Retinal pigment epithelial cell (primary cell): Measurements from ENCODE around the gene PHRF1.

ENCODE experiments used
- DNase-seq: peaks from one replicate; pipeline ENCODE4 v3.0.0-alpha.2; 2010; ENCODE audit warnings: low read depth
- H3K4me3 ChIP-seq: 2 replicates; pipeline ENCODE4 v1.5.1; 2011; ENCODE audit warnings: mild to moderate bottlenecking, low read length, control low read depth, moderate library complexity
- TF ChIP-seq, protein P1 (sequence below): conservative IDR thresholded peaks from 2 replicates; pipeline ENCODE4 v1.5.1; 2011; ENCODE audit warnings: low read depth, low read length, control low read depth, inconsistent platforms

The PHRF1 gene

DNA sequence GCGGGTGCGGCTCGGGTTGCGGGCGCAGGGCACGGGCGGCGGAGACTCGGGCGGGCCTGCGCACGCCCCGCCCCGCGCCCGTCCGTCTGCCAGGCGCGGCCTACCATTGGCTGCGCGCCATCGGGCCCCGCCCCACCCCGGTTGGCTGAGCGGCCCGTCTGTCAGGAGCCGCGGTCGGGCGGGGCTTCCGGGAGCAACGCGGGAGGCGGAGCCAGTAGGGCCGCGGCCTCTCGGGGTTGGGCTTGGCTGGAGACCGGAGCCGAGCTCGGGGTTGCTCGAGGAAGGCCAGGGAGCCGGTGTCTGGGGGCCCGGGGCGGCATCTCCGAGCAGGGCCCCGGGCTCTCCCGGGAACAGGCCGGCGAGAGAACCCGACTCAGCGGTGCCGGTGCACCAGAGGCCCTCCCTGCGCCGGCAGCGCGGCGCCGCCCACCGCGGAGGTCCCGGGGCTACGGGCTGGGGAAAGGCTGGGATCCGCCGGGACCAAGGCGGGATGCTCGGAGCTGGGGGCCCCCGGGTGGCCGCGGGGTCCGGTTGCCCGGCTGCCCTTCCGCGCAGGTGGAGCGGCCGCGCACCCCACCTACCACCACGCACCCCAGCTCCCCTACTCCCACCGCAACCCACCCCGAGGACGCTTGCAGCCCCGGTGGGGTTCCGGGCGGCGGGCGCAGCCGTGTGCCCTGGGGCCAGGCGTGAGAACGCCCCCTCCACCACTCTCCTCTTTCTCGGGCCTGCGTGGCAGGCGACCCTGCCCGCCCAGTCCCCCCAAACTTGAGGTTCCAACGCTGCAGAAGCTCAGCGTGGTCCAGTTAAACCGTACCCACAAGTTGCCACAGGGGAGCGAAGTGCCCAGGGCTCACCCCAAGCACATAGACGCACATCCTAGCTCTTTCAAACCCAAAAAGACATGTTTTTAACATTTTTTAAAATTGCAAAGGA is 40.5 kb upstream of the PHRF1 start, which contains the start of gene HRAS:
TSS of gene HRAS (minus strand) at position 58 of the 936 bp plus-strand sequence.
- H3K4me3 ChIP-seq, result peak within 1 kb of the TSS; percentile 73
- peak; percentile 66 for DNase-seq
- TF ChIP-seq, protein P1, sequence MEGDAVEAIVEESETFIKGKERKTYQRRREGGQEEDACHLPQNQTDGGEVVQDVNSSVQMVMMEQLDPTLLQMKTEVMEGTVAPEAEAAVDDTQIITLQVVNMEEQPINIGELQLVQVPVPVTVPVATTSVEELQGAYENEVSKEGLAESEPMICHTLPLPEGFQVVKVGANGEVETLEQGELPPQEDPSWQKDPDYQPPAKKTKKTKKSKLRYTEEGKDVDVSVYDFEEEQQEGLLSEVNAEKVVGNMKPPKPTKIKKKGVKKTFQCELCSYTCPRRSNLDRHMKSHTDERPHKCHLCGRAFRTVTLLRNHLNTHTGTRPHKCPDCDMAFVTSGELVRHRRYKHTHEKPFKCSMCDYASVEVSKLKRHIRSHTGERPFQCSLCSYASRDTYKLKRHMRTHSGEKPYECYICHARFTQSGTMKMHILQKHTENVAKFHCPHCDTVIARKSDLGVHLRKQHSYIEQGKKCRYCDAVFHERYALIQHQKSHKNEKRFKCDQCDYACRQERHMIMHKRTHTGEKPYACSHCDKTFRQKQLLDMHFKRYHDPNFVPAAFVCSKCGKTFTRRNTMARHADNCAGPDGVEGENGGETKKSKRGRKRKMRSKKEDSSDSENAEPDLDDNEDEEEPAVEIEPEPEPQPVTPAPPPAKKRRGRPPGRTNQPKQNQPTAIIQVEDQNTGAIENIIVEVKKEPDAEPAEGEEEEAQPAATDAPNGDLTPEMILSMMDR, result no peak

DNA sequence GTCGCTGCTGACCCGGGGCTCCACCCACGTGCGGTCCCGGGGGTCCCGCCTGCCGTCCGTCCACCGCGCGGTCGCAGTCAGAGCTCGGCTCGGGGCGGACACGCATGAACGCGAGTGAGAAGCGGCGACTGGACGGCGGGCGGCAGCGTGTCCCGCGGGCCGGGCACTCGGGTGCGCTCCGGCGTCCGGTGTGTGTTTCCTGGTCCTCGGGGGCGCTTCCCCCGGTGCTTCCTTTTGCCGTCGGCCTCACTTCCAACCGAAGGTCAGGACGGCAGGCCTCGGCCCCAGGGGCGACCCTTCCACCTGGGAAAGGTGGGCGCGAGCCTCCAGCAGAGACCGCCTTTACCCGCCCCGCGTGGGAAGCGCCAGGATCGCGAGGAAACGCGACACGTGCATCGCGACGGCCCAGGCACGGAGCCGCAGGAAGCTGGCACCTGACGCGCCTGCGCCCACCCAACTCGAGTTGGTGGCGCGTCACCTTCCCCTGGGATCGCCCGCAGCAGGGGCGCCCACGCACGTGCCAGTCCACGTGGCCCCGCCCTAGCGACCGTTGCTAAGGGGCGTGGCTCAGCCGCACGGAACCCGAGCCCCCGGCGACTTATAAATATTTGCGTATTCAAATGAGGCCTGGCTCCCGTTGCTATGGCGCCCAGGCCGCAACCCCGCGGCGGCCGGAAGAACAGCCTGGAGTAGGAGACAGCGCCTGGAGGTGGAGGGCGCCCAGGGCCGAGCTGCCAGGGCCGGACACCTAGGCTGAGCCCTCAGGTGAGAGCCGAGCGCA is 39.2 kb upstream of the PHRF1 start, which contains the start of gene LRRC56:
TSS of gene LRRC56 (plus strand) at position 687 of the 781 bp plus-strand sequence. CDS start 3,158 bp downstream, outside the sequence.
- TF ChIP-seq, protein P1, result no peak
- H3K4me3 ChIP-seq, result peak within 1 kb of the TSS; percentile 38

DNA sequence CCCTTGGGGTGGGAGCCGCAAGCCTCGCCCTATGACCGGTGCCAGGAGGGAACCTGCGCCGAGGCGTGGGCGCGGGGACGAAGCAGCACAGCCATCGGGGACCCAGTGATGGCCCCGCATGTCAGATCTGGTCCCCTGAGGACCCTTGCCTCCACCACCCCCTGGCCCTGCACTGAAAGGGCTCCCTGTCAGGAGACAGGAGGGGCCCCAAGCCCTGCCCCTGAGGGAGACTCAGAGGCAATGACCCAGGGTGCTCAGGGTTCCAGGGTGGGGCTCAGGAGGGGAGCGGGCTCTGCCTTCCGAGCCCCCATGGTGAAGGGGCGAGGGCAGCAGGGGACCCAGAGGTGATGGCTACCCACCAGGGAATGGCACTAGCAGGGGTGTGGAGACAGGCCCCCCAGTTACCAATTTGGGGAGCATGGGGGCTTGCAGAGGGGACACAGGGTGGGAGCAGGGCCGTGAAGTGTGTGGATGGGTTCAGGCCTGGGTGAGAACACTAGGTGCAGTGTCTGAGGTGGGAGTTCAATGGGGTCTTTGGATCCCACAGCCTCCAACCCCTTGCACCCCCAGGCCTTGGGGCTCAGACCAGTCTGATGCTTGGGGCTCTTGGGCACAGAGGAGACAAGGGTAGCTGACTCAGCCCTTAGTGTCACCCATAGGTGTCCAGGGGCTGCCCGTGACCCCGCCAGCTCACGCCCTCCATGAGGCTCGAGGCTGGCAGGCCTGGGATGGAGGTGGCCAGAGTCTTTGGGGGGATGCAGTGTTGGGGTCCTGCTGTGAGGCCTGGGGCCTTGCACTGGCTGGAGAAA is 38.4 kb upstream of the PHRF1 start:
- peak overlapping the region; percentile 38 for H3K4me3 ChIP-seq
- DNase-seq, result no peak
- TF ChIP-seq, protein P1, result no peak

More for the DNA sequence above, 39.2 kb upstream of the PHRF1 start, which contains the start of gene LRRC56:
- peak; percentile 36 for DNase-seq

DNA sequence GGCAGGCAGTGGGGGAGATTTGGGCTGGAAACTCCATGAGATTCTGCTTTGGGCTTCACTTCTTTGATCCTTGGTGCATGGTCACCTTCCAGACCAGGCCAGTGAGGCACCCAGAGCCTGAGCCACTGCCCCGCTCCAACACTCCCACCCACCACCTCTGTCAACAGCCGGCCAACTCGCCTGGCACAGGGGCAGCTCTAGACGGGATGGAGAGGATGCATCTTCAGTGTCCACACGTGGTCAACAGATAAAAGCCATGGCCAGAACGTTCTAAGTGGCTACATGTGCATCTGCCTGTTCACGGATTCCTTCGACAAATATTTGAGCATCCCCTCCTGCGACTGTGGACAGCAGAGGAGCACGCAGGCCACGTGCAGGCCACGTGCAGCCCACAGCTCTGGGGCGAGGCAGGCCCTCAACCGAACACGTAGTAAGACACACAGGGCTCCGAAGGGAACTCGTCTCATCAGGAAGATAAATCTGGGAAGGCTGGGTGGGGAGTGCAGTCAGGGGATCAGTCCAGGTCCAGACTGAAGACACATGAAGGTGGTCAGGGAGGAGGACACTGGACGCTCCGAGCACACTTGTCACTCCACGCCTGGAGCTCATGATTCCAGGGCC is 37.7 kb upstream of the PHRF1 start:
- no peak for DNase-seq
- H3K4me3 ChIP-seq, result no peak overlapping the region
- TF ChIP-seq, protein P1, result no peak

DNA sequence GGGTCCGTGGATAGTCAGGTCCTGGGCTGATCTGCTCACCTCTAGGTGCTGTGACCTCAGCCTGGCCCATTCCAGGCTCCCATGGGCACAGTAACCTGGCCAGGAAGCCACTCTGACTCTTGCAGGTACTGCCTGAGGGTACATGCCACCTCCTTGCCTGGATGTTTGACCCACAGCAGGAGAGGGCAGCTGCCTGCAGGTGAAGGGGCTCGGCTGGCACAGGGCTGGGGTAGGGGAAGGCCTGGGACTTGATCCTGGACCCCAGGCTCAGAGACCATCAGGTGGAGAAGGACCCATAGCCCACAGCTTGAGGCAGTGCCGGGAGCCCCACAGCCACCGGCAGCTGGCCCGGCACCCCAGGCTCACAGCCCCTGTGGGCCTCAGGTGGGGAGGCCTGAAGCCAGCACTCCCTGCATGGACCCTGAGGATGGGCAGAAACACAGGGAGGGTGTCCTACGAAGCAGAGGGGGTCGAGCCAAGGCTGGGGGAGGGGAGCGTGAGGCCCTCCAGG is 36.2 kb upstream of the PHRF1 start:
- TF ChIP-seq, protein P1, result no peak
- DNase-seq, result no peak
- H3K4me3 ChIP-seq, result no peak overlapping the region
